ENCODE measurements around the gene SCUBE3.

DNA sequence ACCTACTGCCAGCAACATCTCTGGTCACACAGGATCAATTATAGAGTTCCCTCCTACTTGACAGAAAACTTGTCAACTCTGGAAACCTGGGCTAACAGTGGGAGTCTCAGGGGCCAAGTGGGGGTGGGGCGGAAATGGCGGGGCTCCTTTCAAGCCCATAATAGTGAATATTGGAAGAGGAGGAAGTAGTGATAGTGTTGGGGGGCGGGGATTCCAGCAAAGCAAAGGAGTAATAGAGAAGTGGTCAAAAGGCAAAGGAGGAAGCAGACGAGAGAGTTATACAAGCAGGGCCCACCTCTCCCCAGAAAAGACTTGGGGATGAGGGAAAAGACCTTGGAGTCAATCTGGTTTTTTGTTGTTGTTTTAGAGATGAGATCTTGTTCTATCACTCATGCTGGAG, 85.9 kb downstream of the SCUBE3 start:
- TF ChIP-seq CTCF (IDR thresholded peaks at IDR 0.05; ENCODE audit: insufficient read depth, low read length, poor library complexity, severe bottlenecking) = no peak
- no peak for TF ChIP-seq EZH2phosphoT487 (conservative IDR thresholded peaks at IDR 0.05; ENCODE audit: low read length)
